ENCODE results near the gene BEST3. TPM values are rescaled to one million over a fixed set of nuclear protein-coding genes. Genes with fewer than 3 reads are reported as not detected.

BEST3 gene
- polyA plus RNA-seq, 1 experiment, result not detected

DNA sequence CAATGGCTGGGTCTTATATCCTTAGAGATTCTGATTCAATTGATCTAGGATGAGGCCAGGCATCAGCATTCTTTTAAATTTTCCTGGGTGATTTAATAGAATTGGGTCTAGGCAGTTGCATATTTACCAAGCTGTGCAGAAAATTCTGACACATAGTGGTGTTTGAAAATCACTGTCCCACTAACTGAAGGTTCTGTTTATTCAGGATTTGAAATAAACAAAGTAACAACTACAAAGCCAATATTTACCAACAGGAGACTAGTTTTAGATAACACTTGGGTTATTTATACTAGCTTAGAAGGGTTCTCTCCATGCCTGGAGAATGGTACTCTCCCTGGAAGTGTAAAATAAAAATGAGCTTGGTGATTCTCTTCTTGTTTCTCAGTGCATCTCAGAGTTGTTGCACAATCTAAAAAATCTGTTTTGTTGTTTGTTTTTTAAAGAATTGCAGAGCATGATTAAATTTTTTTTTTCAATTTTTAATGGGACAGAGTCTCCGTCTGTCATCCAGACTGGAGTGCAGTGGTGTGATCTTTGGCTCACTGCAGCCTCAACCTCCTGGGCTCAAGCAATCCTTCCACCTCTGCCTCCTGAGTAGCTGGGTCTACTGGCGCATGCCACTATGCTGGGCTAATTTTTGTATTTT lies 16.9 kb downstream of the BEST3 start:
- ChIA-PET POLR2A (no interaction called here), CTCF (interaction anchor here (0.9 kb wide), 2 partner anchors 13 to 37 kb away, joined by 3 read pairs; no protein-coding TSS in a partner anchor)
- TF ChIP-seq, protein P1, sequence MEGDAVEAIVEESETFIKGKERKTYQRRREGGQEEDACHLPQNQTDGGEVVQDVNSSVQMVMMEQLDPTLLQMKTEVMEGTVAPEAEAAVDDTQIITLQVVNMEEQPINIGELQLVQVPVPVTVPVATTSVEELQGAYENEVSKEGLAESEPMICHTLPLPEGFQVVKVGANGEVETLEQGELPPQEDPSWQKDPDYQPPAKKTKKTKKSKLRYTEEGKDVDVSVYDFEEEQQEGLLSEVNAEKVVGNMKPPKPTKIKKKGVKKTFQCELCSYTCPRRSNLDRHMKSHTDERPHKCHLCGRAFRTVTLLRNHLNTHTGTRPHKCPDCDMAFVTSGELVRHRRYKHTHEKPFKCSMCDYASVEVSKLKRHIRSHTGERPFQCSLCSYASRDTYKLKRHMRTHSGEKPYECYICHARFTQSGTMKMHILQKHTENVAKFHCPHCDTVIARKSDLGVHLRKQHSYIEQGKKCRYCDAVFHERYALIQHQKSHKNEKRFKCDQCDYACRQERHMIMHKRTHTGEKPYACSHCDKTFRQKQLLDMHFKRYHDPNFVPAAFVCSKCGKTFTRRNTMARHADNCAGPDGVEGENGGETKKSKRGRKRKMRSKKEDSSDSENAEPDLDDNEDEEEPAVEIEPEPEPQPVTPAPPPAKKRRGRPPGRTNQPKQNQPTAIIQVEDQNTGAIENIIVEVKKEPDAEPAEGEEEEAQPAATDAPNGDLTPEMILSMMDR (IDR thresholded peaks at IDR 0.05; ENCODE audit: insufficient read depth, low read depth, low read length), result no peak
- no peaks in the 10 kb centered on the region for H3K27me3 ChIP-seq (ENCODE audit: control insufficient read depth, insufficient read depth, low read length)
- H3K4me3 ChIP-seq (ENCODE audit: low read depth, low read length), result no peak overlapping the region
- no peaks in the 10 kb centered on the region for H3K36me3 ChIP-seq (ENCODE audit: control insufficient read depth, insufficient read depth, low read length)
- no peak for DNase-seq (ENCODE audit: low read depth)

DNA sequence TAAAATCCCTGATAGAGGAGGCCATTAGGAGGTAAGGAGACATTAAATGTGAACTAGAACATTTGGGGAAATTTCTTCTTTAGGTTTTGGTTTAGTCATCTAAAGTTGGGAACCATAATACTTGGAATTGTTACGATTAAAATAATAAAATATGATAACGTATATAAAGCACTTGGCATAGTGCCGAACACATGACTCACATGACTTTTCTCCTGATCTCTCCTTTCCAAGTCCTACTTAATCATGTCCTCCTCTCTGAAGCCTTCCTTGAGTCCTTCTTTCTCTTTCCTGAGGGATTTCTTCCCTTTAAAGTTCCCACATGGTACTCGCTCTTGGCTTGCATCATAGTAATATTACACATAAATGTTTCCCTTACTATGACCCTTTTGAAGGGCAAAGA lies 20.0 kb downstream of the BEST3 start:
- H3K4me3 ChIP-seq (ENCODE audit: low read depth, low read length), result no peak overlapping the region
- TF ChIP-seq, protein P1 (IDR thresholded peaks at IDR 0.05; ENCODE audit: insufficient read depth, low read depth, low read length), result no peak
- CTCF ChIA-PET, result no interaction called here
- no peaks in the 10 kb centered on the region for H3K36me3 ChIP-seq (ENCODE audit: control insufficient read depth, insufficient read depth, low read length)
- POLR2A ChIA-PET, result no interaction called here
- no peak for DNase-seq (ENCODE audit: low read depth)
- H3K27me3 ChIP-seq (ENCODE audit: control insufficient read depth, insufficient read depth, low read length), result no peaks in the 10 kb centered on the region

DNA sequence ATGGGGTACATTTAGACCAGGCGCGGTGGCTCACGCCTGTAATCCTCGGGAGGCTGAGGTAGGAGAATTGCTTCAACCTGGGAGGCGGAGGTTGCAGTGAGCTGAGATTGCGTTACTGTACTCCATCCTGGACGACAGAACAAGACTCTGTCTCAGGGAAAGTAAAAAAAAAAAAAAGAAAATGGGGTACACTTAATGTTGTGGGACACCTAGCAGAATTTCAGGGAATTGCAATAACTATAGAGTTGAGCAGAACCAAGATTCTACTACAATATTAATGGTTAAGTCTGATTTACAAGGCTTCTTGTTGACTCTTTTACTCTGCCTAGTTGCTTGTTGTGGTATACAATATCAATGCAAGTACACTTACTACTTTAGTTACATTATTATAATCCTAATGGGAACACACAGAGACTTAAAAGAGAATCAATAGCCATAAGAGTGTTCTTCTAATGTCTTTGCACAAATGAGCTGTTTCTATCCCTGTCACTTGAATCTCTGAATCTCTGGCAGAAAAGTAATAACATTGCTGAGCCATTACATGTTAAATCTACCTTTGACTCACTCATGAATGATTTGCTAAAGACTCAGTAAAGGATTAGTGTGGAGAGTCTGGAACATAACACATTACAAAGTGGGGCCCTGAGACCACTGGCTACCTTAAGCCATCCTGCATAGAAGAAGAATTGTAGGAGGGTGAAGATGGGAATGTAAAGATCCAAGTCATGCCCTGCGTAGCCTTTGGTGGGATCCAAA lies 22.7 kb downstream of the BEST3 start:
- CTCF ChIA-PET, result interaction anchor here (0.9 kb wide), 1 partner anchor 10 kb away, joined by 3 read pairs; no protein-coding TSS in a partner anchor
- no peaks in the 10 kb centered on the region for H3K27me3 ChIP-seq (ENCODE audit: control insufficient read depth, insufficient read depth, low read length)
- no peak overlapping the region for H3K4me3 ChIP-seq (ENCODE audit: low read depth, low read length)
- H3K36me3 ChIP-seq (ENCODE audit: control insufficient read depth, insufficient read depth, low read length), result no peaks in the 10 kb centered on the region
- POLR2A ChIA-PET, result no interaction called here
- TF ChIP-seq, protein P1 (IDR thresholded peaks at IDR 0.05; ENCODE audit: insufficient read depth, low read depth, low read length), result no peak
- DNase-seq (ENCODE audit: low read depth), result no peak

DNA sequence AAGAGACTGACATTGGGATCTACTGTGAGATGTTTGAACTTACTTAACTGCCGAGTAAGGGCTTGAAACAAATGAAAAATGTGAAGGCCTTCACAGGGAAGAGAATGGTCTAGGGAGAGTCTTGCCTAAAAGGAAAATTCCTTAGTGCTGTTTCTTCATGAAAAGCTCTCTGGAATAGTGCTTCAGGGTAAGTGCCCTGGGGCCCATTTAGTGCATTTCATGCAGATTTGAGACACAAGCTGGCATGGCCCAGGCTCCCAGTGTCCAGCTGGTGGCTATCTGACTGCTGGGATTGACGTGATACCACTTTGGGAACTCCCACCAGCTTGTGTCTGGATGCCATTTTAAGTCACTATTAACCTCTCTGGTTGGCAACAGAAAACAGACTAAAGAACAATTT lies 26.9 kb downstream of the BEST3 start:
- TF ChIP-seq, protein P1 (IDR thresholded peaks at IDR 0.05; ENCODE audit: insufficient read depth, low read depth, low read length), result no peak
- Histone ChIP-seq H3K4me3 (ENCODE audit: low read depth, low read length) (no peak overlapping the region), H3K27me3 (ENCODE audit: control insufficient read depth, insufficient read depth, low read length) (no peaks in the 10 kb centered on the region), H3K36me3 (ENCODE audit: control insufficient read depth, insufficient read depth, low read length) (no peaks in the 10 kb centered on the region)
- CTCF ChIA-PET, result interaction anchor here (0.8 kb wide), 1 partner anchor 8 kb away, joined by 3 read pairs; no protein-coding TSS in a partner anchor
- no peak for DNase-seq (ENCODE audit: low read depth)
- POLR2A ChIA-PET, result no interaction called here

DNA sequence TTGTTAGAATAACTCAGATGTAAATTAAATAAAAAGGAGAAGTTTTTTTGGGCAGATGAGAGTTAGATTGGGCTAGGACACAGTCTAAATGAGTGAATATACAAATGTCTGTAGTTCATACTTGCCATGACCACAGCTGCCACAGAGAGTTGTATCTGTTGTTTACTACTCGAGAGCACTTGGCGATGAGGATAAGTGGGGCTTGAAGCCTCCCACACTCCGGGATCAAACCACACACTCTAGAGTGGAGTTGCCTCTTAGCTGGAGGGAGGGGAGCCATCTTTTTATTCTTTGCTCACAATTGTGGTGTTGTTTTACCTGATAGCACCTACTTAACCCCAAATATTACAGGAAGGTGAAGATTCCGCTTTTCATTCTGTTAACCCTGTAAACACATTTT lies 27.5 kb downstream of the BEST3 start:
- Histone ChIP-seq H3K4me3 (ENCODE audit: low read depth, low read length) (no peak overlapping the region), H3K27me3 (ENCODE audit: control insufficient read depth, insufficient read depth, low read length) (no peaks in the 10 kb centered on the region), H3K36me3 (ENCODE audit: control insufficient read depth, insufficient read depth, low read length) (no peaks in the 10 kb centered on the region)
- TF ChIP-seq, protein P1 (IDR thresholded peaks at IDR 0.05; ENCODE audit: insufficient read depth, low read depth, low read length), result no peak
- DNase-seq (ENCODE audit: low read depth), result no peak
- ChIA-PET CTCF (interaction anchor here (0.7 kb wide), 1 partner anchor 282 kb away, joined by 3 read pairs; no protein-coding TSS in a partner anchor), POLR2A (no interaction called here)
